GM18907 (cell line): Measurements from ENCODE around the gene CCL28.
"Not testable (repeated sequence)": the region's sequence is repeated elsewhere in the genome, so short reads cannot be mapped to it uniquely, and the experiment has no call there.

ENCODE experiments used
- ATAC-seq: cut with Tn5 transposase; IDR thresholded peaks from one replicate; pipeline ENCODE4 v1.9.1; 2021; ENCODE audit warnings: mild to moderate bottlenecking, moderate library complexity; ENCODE audit not compliant: unreplicated experiment

Gene CCL28, protein sequence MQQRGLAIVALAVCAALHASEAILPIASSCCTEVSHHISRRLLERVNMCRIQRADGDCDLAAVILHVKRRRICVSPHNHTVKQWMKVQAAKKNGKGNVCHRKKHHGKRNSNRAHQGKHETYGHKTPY

DNA sequence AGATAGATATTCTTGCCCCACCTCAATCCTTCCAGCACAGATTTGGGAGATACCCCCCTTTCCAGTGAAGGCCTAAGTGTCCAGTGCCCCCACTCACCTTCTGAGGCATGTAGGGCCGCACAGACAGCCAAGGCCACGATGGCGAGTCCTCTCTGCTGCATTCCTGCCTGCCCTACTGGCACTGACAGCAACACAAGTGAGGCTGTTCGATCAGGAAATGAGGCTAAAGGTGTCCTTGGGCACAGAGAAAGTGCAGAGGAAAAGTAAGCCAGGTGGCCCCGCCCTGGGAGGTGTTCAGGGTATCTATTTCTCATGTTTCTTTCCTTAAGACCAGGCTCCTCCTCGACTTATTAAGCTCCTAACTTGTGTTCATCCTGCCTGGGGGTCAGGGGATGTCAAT lies at the start of gene CCL28:
CCL28 (minus strand) TSS at position 236 of the 400 bp plus-strand sequence; CDS start at position 161, 75 bp downstream.
- no peak for ATAC-seq

GRCh38 chr5:43461066-43461465 lies 48.9 kb upstream of the CCL28 start:
- no peak for ATAC-seq

DNA sequence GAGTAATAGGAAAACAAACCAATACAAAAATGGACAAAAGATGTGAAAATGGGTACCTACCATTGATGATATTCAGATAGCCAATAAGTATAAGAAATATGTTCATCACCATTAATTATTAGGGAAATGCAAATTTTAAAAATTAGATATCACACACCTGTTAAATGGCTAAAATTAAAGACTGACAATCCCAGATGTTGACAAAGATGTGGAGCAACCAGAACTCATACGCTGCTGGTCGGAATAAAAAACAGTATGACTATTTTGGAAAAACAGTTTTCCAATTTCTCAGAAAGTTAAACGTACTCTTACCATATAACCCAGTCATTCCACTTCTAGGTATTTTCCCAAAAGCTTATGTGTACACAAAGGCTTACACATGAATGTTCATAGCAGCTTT lies 44.4 kb upstream of the CCL28 start:
- ATAC-seq = no peak

DNA sequence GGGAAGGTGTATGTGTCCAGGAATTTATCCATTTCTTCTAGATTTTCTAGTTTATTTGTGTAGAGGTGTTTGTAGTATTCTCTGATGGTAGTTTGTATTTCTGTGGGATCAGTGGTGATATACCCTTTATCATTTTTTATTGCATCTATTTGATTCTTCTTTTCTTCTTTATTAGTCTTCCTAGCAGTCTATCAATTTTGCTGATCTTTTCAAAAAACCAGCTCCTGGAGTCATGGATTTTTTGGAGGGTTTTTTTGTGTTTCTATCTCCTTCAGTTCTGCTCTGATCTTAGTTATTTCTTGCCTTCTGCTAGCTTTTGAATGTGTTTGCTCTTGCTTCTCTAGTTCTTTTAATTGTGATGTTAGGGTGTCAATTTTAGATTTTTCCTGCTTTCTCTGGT lies 29.4 kb upstream of the CCL28 start:
- not testable (repeated sequence) for ATAC-seq

GRCh38 chr5:43437062-43437660 lies 25.0 kb upstream of the CCL28 start:
- ATAC-seq = no peak

DNA sequence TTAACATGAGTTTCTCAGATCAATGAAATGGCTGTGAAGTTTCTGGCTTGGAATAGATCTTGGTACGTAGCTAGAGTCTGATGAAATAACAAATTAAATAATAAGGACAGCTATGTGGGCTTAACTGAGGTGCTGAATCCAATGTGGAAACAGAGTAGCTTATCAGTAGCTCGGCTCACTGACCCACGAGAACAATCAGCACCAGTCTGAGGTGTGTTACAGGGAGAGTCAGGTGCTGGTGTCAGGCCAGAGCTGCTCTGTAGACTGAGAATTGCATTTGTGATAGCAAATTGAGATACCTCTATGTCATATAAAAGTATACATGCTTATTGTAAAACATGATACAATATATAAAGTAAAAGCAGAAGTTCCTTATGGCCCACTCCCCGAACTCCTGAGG lies 21.2 kb upstream of the CCL28 start:
- ATAC-seq = no peak

- ATAC-seq = no peak
Measured at GRCh38 chr5:43432486-43433375, 20.5 kb upstream of the CCL28 start.

- ATAC-seq = no peak
Measured at GRCh38 chr5:43429706-43430105, 17.5 kb upstream of the CCL28 start.

GRCh38 chr5:43429016-43429415 lies 16.8 kb upstream of the CCL28 start:
- no peak for ATAC-seq

DNA sequence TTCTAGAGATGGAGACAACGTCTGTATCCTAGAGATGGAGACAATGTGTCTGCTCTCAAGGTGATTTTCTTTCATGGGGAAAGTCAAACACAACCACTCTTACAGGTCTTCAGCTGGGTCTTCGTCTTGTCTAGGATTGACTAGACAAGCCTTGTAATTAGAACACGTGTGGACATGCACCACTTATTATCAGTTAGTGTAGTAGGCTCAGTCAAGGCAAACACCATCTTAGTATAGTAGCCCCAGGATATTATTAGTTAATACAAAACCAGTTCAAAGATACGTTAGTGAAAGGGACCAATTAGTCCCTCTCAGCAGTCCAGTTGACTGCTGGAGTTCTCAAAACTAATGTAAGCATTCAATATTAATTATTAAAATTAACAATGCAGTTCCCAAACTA lies 15.1 kb upstream of the CCL28 start:
- peak; percentile 37 for ATAC-seq

DNA sequence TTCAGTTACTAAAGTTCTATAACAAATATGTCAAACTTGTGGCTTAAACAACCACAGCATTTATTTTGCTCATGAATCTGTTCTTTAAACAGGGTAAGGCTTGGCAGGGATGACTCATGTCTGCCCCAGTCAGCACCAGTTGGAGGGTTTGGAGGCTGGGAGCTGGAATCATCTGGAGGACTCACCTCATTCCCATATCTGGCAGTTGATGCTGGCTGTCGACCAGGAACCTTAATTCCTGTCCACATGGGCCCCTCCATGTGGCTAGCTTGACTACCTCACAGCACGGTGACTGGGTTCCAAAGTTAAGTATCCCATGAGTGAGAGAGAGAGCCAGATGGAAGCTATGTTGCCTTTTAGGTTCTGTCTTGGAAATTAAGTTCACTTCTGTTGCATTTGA lies 13.8 kb upstream of the CCL28 start:
- ATAC-seq = no peak

- not testable (repeated sequence) for ATAC-seq
Measured at GRCh38 chr5:43423086-43423485, 10.9 kb upstream of the CCL28 start.

GRCh38 chr5:43422143-43422542 lies 10.0 kb upstream of the CCL28 start:
- ATAC-seq = no peak

DNA sequence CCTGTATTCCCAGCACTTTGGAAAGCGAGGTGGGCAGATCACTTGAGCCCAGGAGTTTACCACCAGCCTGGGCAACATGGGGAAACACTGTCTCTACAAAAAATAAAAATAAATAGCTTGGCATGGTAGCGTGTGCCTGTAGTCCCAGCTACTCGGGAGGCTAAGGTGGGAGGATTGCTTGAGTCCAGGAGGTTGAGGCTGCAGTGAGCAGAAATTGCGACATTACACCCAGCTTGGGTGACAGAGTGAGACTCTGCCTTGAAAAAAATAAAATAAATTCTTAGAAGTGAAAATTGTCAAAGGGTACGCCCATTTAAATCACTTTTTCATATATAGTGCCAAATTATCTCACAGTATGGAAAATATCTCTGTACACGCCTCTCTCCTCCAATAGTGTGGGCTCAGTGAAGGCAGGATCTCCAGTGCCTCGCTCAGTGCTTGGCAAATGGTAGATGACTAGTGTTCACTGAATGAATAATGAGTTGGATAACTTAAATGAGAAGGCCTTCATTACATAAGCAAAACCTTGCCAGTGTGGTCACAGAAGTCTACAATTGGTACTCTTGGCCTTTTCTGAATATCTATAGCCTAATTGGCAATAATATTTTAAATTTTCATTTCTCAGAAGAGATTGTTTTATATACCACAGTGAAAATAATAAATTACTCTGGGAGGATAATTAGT lies 9.4 kb upstream of the CCL28 start:
- ATAC-seq = no peak

DNA sequence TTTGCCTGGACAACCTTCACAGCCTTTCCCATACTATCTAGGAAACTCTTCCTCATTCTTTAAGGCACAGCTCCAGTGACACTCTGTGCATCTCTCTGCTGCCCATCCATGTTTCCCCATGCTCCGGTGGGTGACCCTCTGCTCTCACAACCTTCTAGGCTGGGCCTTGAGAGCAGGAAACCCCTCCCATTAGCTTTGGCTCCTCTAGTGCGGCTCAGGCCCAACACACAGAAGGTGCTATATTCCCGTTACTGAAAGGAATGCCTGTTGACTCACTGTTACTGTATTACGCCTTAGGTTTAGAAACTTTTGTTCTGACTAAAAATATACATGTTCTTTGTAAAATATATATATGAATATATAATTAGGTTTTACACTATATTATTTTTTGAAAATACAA lies 8.1 kb upstream of the CCL28 start:
- no peak for ATAC-seq

DNA sequence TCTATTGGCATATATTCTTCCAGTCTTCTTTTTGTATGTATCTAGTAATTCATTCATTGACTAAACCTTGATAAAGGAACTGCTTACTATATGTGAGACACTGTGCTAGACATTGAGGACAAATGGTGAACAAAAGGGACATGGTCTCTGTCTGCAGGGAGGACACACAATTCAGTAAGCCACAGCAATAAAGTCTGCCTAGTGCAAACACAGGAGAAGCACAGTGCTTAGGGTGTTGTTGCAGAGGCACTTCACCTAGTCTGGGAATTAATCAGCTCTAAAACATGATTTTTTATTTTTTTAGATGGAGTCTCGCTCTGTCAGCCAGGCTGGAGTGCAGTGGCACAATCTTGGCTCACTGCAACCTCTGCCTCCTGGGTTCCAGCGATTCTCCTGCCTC lies 6.4 kb upstream of the CCL28 start:
- ATAC-seq = no peak

- ATAC-seq = no peak
Measured at GRCh38 chr5:43416803-43417394, 4.7 kb upstream of the CCL28 start.

GRCh38 chr5:43415935-43416802 lies 4.0 kb upstream of the CCL28 start:
- ATAC-seq = no peak

- ATAC-seq = no peak
Measured at GRCh38 chr5:43413966-43414365, 1.8 kb upstream of the CCL28 start.

GRCh38 chr5:43412644-43413043 lies 453 bp upstream of the CCL28 start:
- no peak for ATAC-seq
